OCI-LY1 (cell line): ENCODE results near the gene TPSAB1.

Experiments used
- CTCF ChIP-seq: fragments of 200-600 bp; sonication (generic), shearing (Covaris generic); IDR thresholded peaks from 2 replicates; pipeline ENCODE4 v1.5.1; 2017; ENCODE audit warnings: mild to moderate bottlenecking, antibody characterized with exemption, low read length, moderate library complexity, mixed read lengths
- EZH2 ChIP-seq: fragments of 200-600 bp; sonication (generic), shearing (Covaris generic); IDR thresholded peaks from 2 replicates; pipeline ENCODE4 v1.8.0; 2017; ENCODE audit warnings: borderline replicate concordance, mixed run types, mild to moderate bottlenecking, antibody characterized with exemption, low read length, moderate library complexity, mixed read lengths

DNA sequence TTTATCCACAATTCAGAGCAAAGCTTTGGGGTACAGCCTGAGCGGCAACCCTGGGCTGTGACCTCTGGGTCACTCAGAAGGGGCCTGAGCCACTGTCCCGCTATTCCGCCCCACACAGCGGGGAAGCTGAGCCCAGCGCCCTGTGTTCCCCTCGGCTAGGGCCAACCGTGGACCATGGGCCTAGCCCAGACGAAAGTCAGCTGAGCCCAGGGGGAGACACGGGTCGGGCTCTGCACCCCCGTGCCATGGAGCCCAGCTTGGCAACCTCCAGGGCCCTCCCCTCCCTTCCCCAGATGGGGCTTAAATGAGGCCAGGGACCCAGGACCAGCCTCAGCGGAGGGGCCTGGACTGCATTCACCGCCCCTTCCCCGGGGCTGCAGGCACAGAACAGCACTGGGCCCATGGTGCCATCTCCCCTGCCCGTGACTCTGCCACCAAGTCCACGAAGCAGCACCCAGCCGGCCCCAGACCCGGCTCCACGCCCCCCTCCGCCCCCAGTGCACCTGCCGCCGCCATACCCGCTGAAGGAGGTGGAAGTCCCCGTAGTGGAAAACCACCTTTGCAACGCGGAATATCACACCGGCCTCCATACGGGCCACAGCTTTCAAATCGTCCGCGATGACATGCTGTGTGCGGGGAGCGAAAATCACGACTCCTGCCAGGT is 17.2 kb downstream of the TPSAB1 start:
- TF ChIP-seq CTCF: no peak
- no peak for TF ChIP-seq EZH2
